CD14-positive monocyte (primary cell): ENCODE measurements around the gene ZNF385C. TPM values are rescaled to one million over a fixed set of nuclear protein-coding genes. Genes with fewer than 3 reads are reported as not detected.

Experiments used
- DNase-seq, 3 donors: peaks; one replicate each; pipeline ENCODE4 v3.0.0-alpha.2; 2011 to 2022
- H2AFZ ChIP-seq: 2 replicates; pipeline ENCODE4 v1.6.0; 2012; ENCODE audit warnings: mild to moderate bottlenecking, low read depth, low read length, inconsistent platforms; ENCODE audit not compliant: insufficient read depth, poor library complexity, severe bottlenecking
- H3K27ac ChIP-seq, 2 donors: 1 replicate in 1 of 2; 2 replicates in 1 of 2; pipeline ENCODE4 v1.5.1; 2012 to 2013; ENCODE audit warnings: low read length in 2 of 2, control low read depth in 1 of 2, inconsistent platforms in 1 of 2, low read depth in 1 of 2, mild to moderate bottlenecking in 1 of 2
- H3K27me3 ChIP-seq, 2 donors: one replicate each; pipeline versions ENCODE4 v1.6.0 to v1.6.1; 2011 to 2013; ENCODE audit warnings: low read length in 2 of 2; ENCODE audit not compliant: control insufficient read depth in 2 of 2, insufficient read depth in 2 of 2
- H3K36me3 ChIP-seq, 2 donors: replicated peaks in 1 of 2; 1 replicate in 1 of 2; 2 replicates in 1 of 2; pipeline versions ENCODE4 v1.5.1 to v1.6.1; 2012 to 2013; ENCODE audit warnings: low read length in 2 of 2, control low read depth in 1 of 2, inconsistent platforms in 1 of 2, mild to moderate bottlenecking in 1 of 2; ENCODE audit not compliant: insufficient read depth in 2 of 2, control insufficient read depth in 1 of 2
- H3K4me1 ChIP-seq, 2 donors: 1 replicate in 1 of 2; 2 replicates in 1 of 2; pipeline versions ENCODE4 v1.5.1 to v1.6.1; 2012 to 2013; ENCODE audit warnings: low read length in 2 of 2, control low read depth in 1 of 2, inconsistent platforms in 1 of 2, mild to moderate bottlenecking in 1 of 2, moderate library complexity in 1 of 2; ENCODE audit not compliant: insufficient read depth in 2 of 2, control insufficient read depth in 1 of 2
- H3K4me2 ChIP-seq: replicated peaks from 2 replicates; pipeline ENCODE3; 2012; ENCODE audit warnings: low read length, moderate library complexity, mild to moderate bottlenecking; ENCODE audit not compliant: poor library complexity, severe bottlenecking; ENCODE audit errors: extremely low read depth
- H3K4me3 ChIP-seq, 3 experiments: fragments of 200-600 bp in 1 of 3; sonication (generic) in 1 of 3; replicated peaks in 1 of 3; 1 replicate in 2 of 3; 2 replicates in 1 of 3; pipeline ENCODE4 v1.5.1; 2011 to 2013; ENCODE audit warnings: low read length in 3 of 3, mild to moderate bottlenecking in 3 of 3, control low read depth in 2 of 3, low read depth in 2 of 3, inconsistent platforms in 1 of 3, moderate library complexity in 1 of 3
- H3K79me2 ChIP-seq: 2 replicates; pipeline ENCODE4 v1.6.0; 2012; ENCODE audit warnings: mild to moderate bottlenecking, control low read depth, inconsistent platforms, low read length, moderate library complexity; ENCODE audit not compliant: insufficient read depth
- H3K9ac ChIP-seq: 2 replicates; pipeline ENCODE4 v1.6.0; 2017; ENCODE audit warnings: low read length, mild to moderate bottlenecking; ENCODE audit not compliant: insufficient read depth, poor library complexity, severe bottlenecking
- H3K9me3 ChIP-seq, 2 donors: replicated peaks in 1 of 2; 1 replicate in 1 of 2; 2 replicates in 1 of 2; pipeline versions ENCODE4 v1.5.1 to v1.6.1; 2012 to 2013; ENCODE audit warnings: low read length in 2 of 2, control low read depth in 1 of 2; ENCODE audit not compliant: control insufficient read depth in 1 of 2, insufficient read depth in 1 of 2
- H4K20me1 ChIP-seq: 2 replicates; pipeline ENCODE4 v1.6.0; 2012; ENCODE audit warnings: mild to moderate bottlenecking, low read length, control low read depth, moderate library complexity; ENCODE audit not compliant: insufficient read depth
- H3K27ac Mint-ChIP-seq, 7 donors: one replicate each; pipeline ENCODE4 v1.8.0; 2020; ENCODE audit warnings: mild to moderate bottlenecking in 7 of 7, mixed read lengths in 7 of 7, moderate library complexity in 6 of 7, inconsistent platforms in 2 of 7
- H3K27me3 Mint-ChIP-seq, 3 donors: one replicate each; pipeline ENCODE4 v1.8.0; 2021 to 2022; ENCODE audit warnings: low read depth in 3 of 3, mild to moderate bottlenecking in 3 of 3, mixed read lengths in 3 of 3, moderate library complexity in 3 of 3, inconsistent platforms in 1 of 3
- H3K36me3 Mint-ChIP-seq, 2 donors: one replicate each; pipeline ENCODE4 v1.8.0; 2020; ENCODE audit warnings: mixed read lengths in 2 of 2, inconsistent platforms in 1 of 2, mild to moderate bottlenecking in 1 of 2
- H3K4me1 Mint-ChIP-seq: one replicate; pipeline ENCODE4 v1.8.0; 2020; ENCODE audit warnings: mild to moderate bottlenecking, mixed read lengths
- H3K4me3 Mint-ChIP-seq, 2 donors: one replicate each; pipeline ENCODE4 v1.8.0; 2020; ENCODE audit warnings: mild to moderate bottlenecking in 2 of 2, mixed read lengths in 2 of 2, moderate library complexity in 1 of 2
- H3K9me3 Mint-ChIP-seq, 7 donors: one replicate each; pipeline ENCODE4 v1.8.0; 2020 to 2022; ENCODE audit warnings: mixed read lengths in 7 of 7, mild to moderate bottlenecking in 6 of 7, moderate library complexity in 6 of 7, inconsistent platforms in 2 of 7
- CTCF ChIP-seq: fragments of 200-600 bp; IDR thresholded peaks from one replicate; pipeline ENCODE4 v1.8.0; 2022; ENCODE audit warnings: antibody characterized with exemption, mild to moderate bottlenecking
- WGBS: methylation state at CpG from one replicate; pipeline ENCODE4 v1.1.5; 2013; ENCODE audit warnings: missing lambda C conversion rate; ENCODE audit not compliant: insufficient coverage; 5-methylcytosine and 5-hydroxymethylcytosine counted together
- intact Hi-C, 2 donors: fragments of 100-400 bp; cut with micrococcal nuclease; formaldehyde crosslinking; loops; one replicate each; pipeline versions ENCODE4 v1.15.0 to v1.15.1; 2023
- polyA plus RNA-seq, 3 donors: library from polyadenylated mRNA; depleted of rRNA in 1 of 3; unstranded in 2 of 3; stranded (reverse) in 1 of 3; fragments of 300-500 nt in 2 of 3; fragments of >200 nt in 1 of 3; fragmentation: Illumina TruSeq in 2 of 3; gene quantifications; 1 replicate in 2 of 3; 2 replicates in 1 of 3; pipeline ENCODE4 v1.2.3, GENCODE V29; 2012 to 2021

Gene ZNF385C
- polyA plus RNA-seq, 3 donors, result 0.09 to 0.55 TPM; not detected in 1

GRCh38 chr17:41992576-41992975 lies 105.7 kb downstream of the ZNF385C start:
- H3K27me3 Mint-ChIP-seq, result peaks cover 0 to 1% (median 0%) of the 10 kb centered on the region in 3 donors
- Histone ChIP-seq H3K27ac (no peak overlapping the region), H3K4me2 (no peak overlapping the region), H4K20me1 (peaks cover 87% of the 10 kb centered on the region), H3K9ac (no peak overlapping the region), H3K36me3 (peaks cover 95 to 100% of the 10 kb centered on the region in 2 donors), H3K79me2 (peaks cover 39% of the 10 kb centered on the region), H3K9me3 (no peaks in the 10 kb centered on the region), H3K4me1 (no peaks in the 10 kb centered on the region), H3K27me3 (no peaks in the 10 kb centered on the region), H3K4me3 (no peak overlapping the region), H2AFZ (no peak overlapping the region)
- 100% methylated on average over 2 of the region's 3 CpGs for WGBS
- peaks cover 91 to 99% of the 10 kb centered on the region in 2 donors for H3K36me3 Mint-ChIP-seq
- no peaks in the 10 kb centered on the region for H3K9me3 Mint-ChIP-seq
- H3K4me1 Mint-ChIP-seq, result no peaks in the 10 kb centered on the region
- TF ChIP-seq CTCF, result no peak
- no peak for DNase-seq
- intact Hi-C loops, result no loop called here
- no peak overlapping the region for H3K4me3 Mint-ChIP-seq
- H3K27ac Mint-ChIP-seq, result peak overlapping the region in 1 of 7 donors; percentile 40

GRCh38 chr17:41989702-41990419 lies 108.4 kb downstream of the ZNF385C start:
- peaks cover 95 to 100% of the 10 kb centered on the region in 2 donors for H3K36me3 Mint-ChIP-seq
- H3K4me2 ChIP-seq, result no peak overlapping the region
- no peak overlapping the region for H3K27ac ChIP-seq
- H3K4me1 Mint-ChIP-seq, result no peaks in the 10 kb centered on the region
- H3K9me3 Mint-ChIP-seq, result no peaks in the 10 kb centered on the region
- H3K36me3 ChIP-seq, result peaks cover 91 to 100% of the 10 kb centered on the region in 2 donors
- H3K9me3 ChIP-seq, result no peaks in the 10 kb centered on the region
- WGBS, result 85% methylated on average over 3 of the region's 5 CpGs
- no peak overlapping the region for H3K27ac Mint-ChIP-seq
- no peak overlapping the region for H2AFZ ChIP-seq
- no peak overlapping the region for H3K4me3 Mint-ChIP-seq
- intact Hi-C loops, result no loop called here
- TF ChIP-seq CTCF, result no peak
- H3K27me3 ChIP-seq, result no peaks in the 10 kb centered on the region
- peaks cover 0 to 2% (median 0%) of the 10 kb centered on the region in 3 donors for H3K27me3 Mint-ChIP-seq
- no peaks in the 10 kb centered on the region for H3K4me1 ChIP-seq
- H4K20me1 ChIP-seq, result peaks cover 81% of the 10 kb centered on the region
- DNase-seq, result no peak
- no peak overlapping the region for H3K4me3 ChIP-seq
- H3K9ac ChIP-seq, result no peak overlapping the region
- peaks cover 18% of the 10 kb centered on the region for H3K79me2 ChIP-seq
